Spinal cord (tissue), 10 donors: Measurements from ENCODE around the gene DENND2D. TPM values are rescaled to one million over a fixed set of nuclear protein-coding genes. Genes with fewer than 3 reads are reported as not detected.

Experiments used
- DNase-seq, 6 donors: peaks; one replicate each; pipeline versions ENCODE4 v3.0.0 to v3.0.0-alpha.2; 2013 to 2015; ENCODE audit warnings: low spot score in 6 of 6, low read depth in 4 of 6
- H3K27ac ChIP-seq: one replicate; pipeline ENCODE4 v1.5.1; 2013; ENCODE audit warnings: low read depth, low read length, control low read depth
- H3K27me3 ChIP-seq: one replicate; pipeline ENCODE4 v1.6.1; 2013; ENCODE audit warnings: low read length; ENCODE audit not compliant: control insufficient read depth, insufficient read depth
- H3K36me3 ChIP-seq: one replicate; pipeline ENCODE4 v1.6.1; 2013; ENCODE audit warnings: low read length; ENCODE audit not compliant: control insufficient read depth, insufficient read depth
- H3K4me1 ChIP-seq: one replicate; pipeline ENCODE4 v1.6.1; 2013; ENCODE audit warnings: low read length; ENCODE audit not compliant: control insufficient read depth, insufficient read depth
- H3K4me3 ChIP-seq: one replicate; pipeline ENCODE4 v1.5.1; 2013; ENCODE audit warnings: low read depth, low read length, control low read depth
- H3K9me3 ChIP-seq: one replicate; pipeline ENCODE4 v1.6.1; 2013; ENCODE audit warnings: low read length; ENCODE audit not compliant: control insufficient read depth, insufficient read depth
- WGBS: methylation state at CpG from one replicate; pipeline ENCODE4 v1.1.5; 2013; ENCODE audit warnings: missing lambda C conversion rate; ENCODE audit not compliant: insufficient coverage; 5-methylcytosine and 5-hydroxymethylcytosine counted together
- polyA plus RNA-seq, 2 donors: library from polyadenylated mRNA; unstranded; fragments of 120-200 nt; gene quantifications; one replicate each; pipeline ENCODE4 v1.2.1, GENCODE V29; 2013; ENCODE audit not compliant: insufficient read length in 2 of 2
- total RNA-seq, 2 donors: library from RNA; depleted of rRNA in 1 of 2; stranded (reverse); fragments of 120-200 nt in 1 of 2; fragments of >200 nt in 1 of 2; gene quantifications; one replicate each; pipeline versions ENCODE4 v1.2.3 to v1.2.4, GENCODE V29; 2013 to 2014
- donor health status: healthy.

The DENND2D gene
- total and polyA plus RNA-seq, 4 donors = 1.9 to 10.3 (median 5.4) TPM

GRCh38 chr1:111234866-111235265, 34.4 kb upstream of the DENND2D start:
- peaks cover 2% of the 10 kb centered on the region for H3K27me3 ChIP-seq

GRCh38 chr1:111234258-111234657, 33.8 kb upstream of the DENND2D start:
- H3K9me3 ChIP-seq = no peaks in the 10 kb centered on the region
- no peak for DNase-seq
- no peaks in the 10 kb centered on the region for H3K36me3 ChIP-seq
- no peaks in the 10 kb centered on the region for H3K4me1 ChIP-seq
- H3K4me3 ChIP-seq = no peak overlapping the region
- no peak overlapping the region for H3K27ac ChIP-seq
- 96% methylated on average over 4 of the region's 4 CpGs for WGBS
- peaks cover 2% of the 10 kb centered on the region for H3K27me3 ChIP-seq

More at GRCh38 chr1:111234866-111235265, 34.4 kb upstream of the DENND2D start:
- Histone ChIP-seq H3K4me1 (no peaks in the 10 kb centered on the region), H3K9me3 (no peaks in the 10 kb centered on the region), H3K4me3 (no peak overlapping the region), H3K36me3 (no peaks in the 10 kb centered on the region), H3K27ac (no peak overlapping the region)
- DNase-seq = no peak
- no CpG with 5 or more reads among the region's 3 CpGs for WGBS

- H3K27ac ChIP-seq = no peak overlapping the region
- no peaks in the 10 kb centered on the region for H3K27me3 ChIP-seq
- peaks cover 5% of the 10 kb centered on the region for H3K4me1 ChIP-seq
- H3K36me3 ChIP-seq = no peaks in the 10 kb centered on the region
- H3K4me3 ChIP-seq = no peak overlapping the region
- no CpG with 5 or more reads among the region's 3 CpGs for WGBS
- no peak for DNase-seq
- no peaks in the 10 kb centered on the region for H3K9me3 ChIP-seq
These were observed 31.7 kb upstream of the DENND2D start for GRCh38 chr1:111232134-111232533.

- Histone ChIP-seq H3K9me3 (no peaks in the 10 kb centered on the region), H3K36me3 (no peaks in the 10 kb centered on the region), H3K27me3 (no peaks in the 10 kb centered on the region), H3K27ac (no peak overlapping the region), H3K4me1 (peaks cover 5% of the 10 kb centered on the region), H3K4me3 (no peak overlapping the region)
- DNase-seq = no peak
- no CpG with 5 or more reads among the region's 2 CpGs for WGBS
These were observed 28.3 kb upstream of the DENND2D start for GRCh38 chr1:111228748-111229126.

DNA sequence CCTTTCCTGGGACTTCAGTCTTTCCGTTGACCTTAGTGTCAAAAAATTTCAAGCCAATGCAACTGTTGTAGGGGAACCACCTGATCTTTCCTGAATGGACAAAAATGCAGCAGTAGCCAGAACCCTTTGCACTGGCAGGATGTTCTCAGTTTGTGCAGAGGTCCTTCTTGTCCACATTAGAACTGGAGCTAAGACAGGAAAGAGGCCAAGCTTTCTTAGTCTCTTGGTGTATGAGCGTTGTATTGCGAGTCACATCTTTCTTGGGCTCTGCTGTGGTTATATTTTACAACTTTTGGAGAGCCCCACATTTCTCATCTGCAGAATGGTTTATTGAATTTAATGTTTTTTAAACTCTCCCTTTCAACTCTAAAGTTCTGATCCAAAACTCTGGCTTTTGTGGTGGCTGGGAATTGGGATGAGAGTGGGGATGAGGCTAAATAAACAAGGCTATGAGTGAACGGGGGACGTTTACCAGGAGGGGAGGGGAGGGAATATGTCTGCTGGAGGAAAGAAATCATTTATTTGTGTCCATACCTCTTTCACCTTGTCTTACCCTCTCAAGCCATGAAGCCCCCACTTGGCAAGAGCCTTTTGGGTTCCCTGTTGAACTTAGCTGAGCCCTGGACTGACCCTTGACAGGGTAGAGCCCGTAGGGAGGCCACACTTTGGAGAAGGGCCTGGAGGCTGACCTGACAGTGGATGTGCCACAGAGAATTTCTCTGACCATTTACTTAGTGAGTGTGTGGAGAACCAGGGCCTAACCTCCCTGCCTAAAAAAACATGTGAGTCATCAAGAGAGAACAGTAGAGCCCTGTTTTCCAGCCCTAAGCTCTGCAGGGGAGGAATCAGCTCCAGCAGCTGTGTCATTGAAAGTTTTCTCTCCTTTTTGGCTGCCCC, 27.7 kb upstream of the DENND2D start:
- Histone ChIP-seq H3K4me1 (peaks cover 5% of the 10 kb centered on the region), H3K27ac (peak overlapping the region; percentile 44), H3K4me3 (no peak overlapping the region), H3K36me3 (no peaks in the 10 kb centered on the region), H3K27me3 (no peaks in the 10 kb centered on the region), H3K9me3 (no peaks in the 10 kb centered on the region)
- DNase-seq = peak in 1 of 6 donors; percentile 76
- WGBS = 71% methylated on average over 2 of the region's 6 CpGs

DNA sequence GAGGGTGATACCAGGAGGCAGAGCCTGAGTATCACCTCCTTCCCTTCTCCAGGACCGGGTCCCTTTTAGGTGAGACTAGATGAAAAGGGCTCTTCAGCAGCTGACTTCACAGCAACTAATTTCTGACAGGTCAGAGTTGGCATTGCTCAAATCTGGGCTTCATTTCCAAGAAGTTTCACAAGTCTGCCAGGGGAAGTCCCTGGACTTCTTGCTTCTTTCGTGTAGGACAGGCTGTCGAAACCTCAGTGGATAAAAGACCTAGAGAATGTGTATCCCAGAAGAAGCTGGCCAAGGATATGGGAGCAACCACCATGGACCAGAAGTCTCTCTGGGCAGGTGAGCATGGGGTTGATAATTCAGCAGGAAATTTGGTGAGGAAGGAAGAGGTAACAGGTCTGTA, 27.0 kb upstream of the DENND2D start, which contains the start of gene CHI3L2:
CHI3L2 (plus strand) TSS at position 280 of the 400 bp plus-strand sequence; CDS start at position 297, 17 bp downstream.
- no peak for DNase-seq
- Histone ChIP-seq H3K4me3 (no peak within 1 kb of the TSS), H3K36me3 (no peaks in the 10 kb centered on the region), H3K9me3 (no peaks in the 10 kb centered on the region), H3K27ac (peak within 1 kb of the TSS; percentile 44), H3K27me3 (no peaks in the 10 kb centered on the region), H3K4me1 (peaks cover 8% of the 10 kb centered on the region)
- 90% methylated on average over 2 of the region's 3 CpGs for WGBS

DNA sequence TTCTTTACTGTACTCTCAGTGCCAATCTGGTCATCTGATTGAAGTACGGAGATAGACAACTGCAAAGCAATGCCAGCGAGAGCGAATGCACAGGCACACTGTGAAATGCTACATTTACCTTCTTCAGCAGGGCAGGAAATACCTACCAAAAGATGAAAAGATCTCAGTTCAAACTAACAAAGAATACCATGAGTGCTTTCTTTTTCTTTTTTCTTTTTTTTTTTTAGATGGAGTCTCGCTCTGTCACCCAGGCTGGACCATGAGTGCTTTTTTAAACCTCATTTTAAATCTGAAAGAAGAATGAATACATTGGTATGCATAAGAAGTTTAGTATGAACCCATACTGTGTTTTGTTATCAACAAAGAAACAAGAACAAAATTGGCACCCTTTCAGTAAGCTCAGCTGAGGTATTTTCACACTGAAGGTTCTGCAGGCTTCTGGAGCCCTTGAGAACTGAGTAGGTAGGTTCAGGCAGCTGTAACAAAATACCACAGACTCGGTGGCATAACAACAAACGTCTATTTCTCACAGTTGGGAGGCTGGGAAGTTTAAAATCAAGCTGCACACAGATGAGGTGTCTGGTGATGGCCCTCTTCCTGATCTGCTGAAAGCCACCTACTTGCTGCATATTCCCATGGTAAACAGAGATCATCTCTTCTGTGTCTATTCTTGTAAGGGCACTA, 25.4 kb upstream of the DENND2D start:
- H3K27ac ChIP-seq = no peak overlapping the region
- 52% methylated on average over 4 of the region's 6 CpGs for WGBS
- H3K36me3 ChIP-seq = no peaks in the 10 kb centered on the region
- DNase-seq = no peak
- no peaks in the 10 kb centered on the region for H3K9me3 ChIP-seq
- no peaks in the 10 kb centered on the region for H3K27me3 ChIP-seq
- no peak overlapping the region for H3K4me3 ChIP-seq
- H3K4me1 ChIP-seq = peaks cover 8% of the 10 kb centered on the region

- Histone ChIP-seq H3K4me1 (peaks cover 8% of the 10 kb centered on the region), H3K27ac (no peak overlapping the region), H3K27me3 (no peaks in the 10 kb centered on the region), H3K9me3 (no peaks in the 10 kb centered on the region), H3K36me3 (no peaks in the 10 kb centered on the region), H3K4me3 (no peak overlapping the region)
- no peak for DNase-seq
These were observed 24.6 kb upstream of the DENND2D start for GRCh38 chr1:111225091-111225490.

DNA sequence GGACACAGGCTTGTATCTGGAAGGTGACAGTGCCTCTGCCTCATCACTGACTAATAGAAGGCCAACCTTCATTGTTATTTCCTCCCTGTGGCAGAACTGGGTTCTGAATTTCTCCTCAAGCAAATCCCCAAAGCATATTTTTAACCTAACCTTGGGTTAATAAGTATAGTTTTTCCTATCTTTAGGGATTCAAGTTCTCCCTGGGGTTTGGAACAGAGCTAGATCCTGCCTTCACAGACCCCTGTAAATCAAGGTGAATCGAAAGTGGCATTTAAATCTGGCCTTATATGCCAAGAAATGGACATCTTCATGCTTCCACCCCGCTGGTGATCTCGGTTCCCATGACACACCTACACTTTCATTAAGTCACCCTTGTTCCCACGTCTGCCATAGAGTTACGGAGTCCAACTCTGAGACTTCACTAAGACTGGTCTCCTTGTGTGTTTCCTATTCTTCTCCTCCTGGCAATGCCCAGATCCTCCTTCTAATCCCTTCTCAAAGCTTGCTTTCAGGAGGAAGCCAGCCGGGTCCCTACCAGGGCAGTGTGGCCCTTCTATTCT, 22.8 kb upstream of the DENND2D start:
- no peaks in the 10 kb centered on the region for H3K9me3 ChIP-seq
- no peak overlapping the region for H3K4me3 ChIP-seq
- no peak overlapping the region for H3K27ac ChIP-seq
- no peak for DNase-seq
- peaks cover 4% of the 10 kb centered on the region for H3K4me1 ChIP-seq
- no peaks in the 10 kb centered on the region for H3K27me3 ChIP-seq
- WGBS = 73% methylated on average over 5 of the region's 6 CpGs
- H3K36me3 ChIP-seq = no peaks in the 10 kb centered on the region
